Type B pancreatic cell (in vitro differentiated cells): Measurements from ENCODE around the gene RIOK3. TPM values are rescaled to one million over a fixed set of nuclear protein-coding genes. Genes with fewer than 3 reads are reported as not detected.

ENCODE experiments used
- DNase-seq: peaks from one replicate; pipeline ENCODE4 v3.0.0; 2021; ENCODE audit warnings: mixed read lengths; ENCODE audit not compliant: unreplicated experiment; ENCODE audit errors: extremely low spot score
- H3K27ac Mint-ChIP-seq: 2 replicates; pipeline ENCODE4 v1.8.0; 2021; ENCODE audit warnings: mild to moderate bottlenecking, mixed read lengths
- H3K27me3 Mint-ChIP-seq: 2 replicates; pipeline ENCODE4 v1.8.0; 2021; ENCODE audit warnings: mixed read lengths
- H3K36me3 Mint-ChIP-seq: 2 replicates; pipeline ENCODE4 v1.8.0; 2021; ENCODE audit warnings: mixed read lengths
- H3K4me1 Mint-ChIP-seq: one replicate; pipeline ENCODE4 v1.8.0; 2021; ENCODE audit warnings: mixed read lengths; ENCODE audit not compliant: unreplicated experiment
- H3K4me3 Mint-ChIP-seq: 2 replicates; pipeline ENCODE4 v1.8.0; 2021; ENCODE audit warnings: mild to moderate bottlenecking, mixed read lengths
- H3K9me3 Mint-ChIP-seq: 2 replicates; pipeline ENCODE4 v1.8.0; 2021; ENCODE audit warnings: mixed read lengths
- long read RNA-seq: library from polyadenylated mRNA; unstranded; transcript quantifications from one replicate; pipeline ENCODE4 v2.0.0, GENCODE V29; 2020
- total RNA-seq: library from RNA; stranded (reverse); gene quantifications from 2 replicates; pipeline ENCODE4 v1.2.1, GENCODE V29; 2021; ENCODE audit warnings: low replicate concordance
- TF ChIP-seq, protein P1 (sequence below): fragments of 200-600 bp; sonication (generic); conservative IDR thresholded peaks from 2 replicates; pipeline ENCODE4 v1.5.0; 2021; ENCODE audit warnings: antibody characterized with exemption, mild to moderate bottlenecking

Gene RIOK3, protein sequence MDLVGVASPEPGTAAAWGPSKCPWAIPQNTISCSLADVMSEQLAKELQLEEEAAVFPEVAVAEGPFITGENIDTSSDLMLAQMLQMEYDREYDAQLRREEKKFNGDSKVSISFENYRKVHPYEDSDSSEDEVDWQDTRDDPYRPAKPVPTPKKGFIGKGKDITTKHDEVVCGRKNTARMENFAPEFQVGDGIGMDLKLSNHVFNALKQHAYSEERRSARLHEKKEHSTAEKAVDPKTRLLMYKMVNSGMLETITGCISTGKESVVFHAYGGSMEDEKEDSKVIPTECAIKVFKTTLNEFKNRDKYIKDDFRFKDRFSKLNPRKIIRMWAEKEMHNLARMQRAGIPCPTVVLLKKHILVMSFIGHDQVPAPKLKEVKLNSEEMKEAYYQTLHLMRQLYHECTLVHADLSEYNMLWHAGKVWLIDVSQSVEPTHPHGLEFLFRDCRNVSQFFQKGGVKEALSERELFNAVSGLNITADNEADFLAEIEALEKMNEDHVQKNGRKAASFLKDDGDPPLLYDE
- 46.7 and 86.3 TPM in 2 replicates for total RNA-seq
- long read RNA-seq, full-length matches to known transcripts = 89 of 141 reads
- long read RNA-seq, partial matches to known transcripts = 21 of 141 reads
- long read RNA-seq, other reads (novel, unspliced or antisense) = 31 of 141 reads

DNA sequence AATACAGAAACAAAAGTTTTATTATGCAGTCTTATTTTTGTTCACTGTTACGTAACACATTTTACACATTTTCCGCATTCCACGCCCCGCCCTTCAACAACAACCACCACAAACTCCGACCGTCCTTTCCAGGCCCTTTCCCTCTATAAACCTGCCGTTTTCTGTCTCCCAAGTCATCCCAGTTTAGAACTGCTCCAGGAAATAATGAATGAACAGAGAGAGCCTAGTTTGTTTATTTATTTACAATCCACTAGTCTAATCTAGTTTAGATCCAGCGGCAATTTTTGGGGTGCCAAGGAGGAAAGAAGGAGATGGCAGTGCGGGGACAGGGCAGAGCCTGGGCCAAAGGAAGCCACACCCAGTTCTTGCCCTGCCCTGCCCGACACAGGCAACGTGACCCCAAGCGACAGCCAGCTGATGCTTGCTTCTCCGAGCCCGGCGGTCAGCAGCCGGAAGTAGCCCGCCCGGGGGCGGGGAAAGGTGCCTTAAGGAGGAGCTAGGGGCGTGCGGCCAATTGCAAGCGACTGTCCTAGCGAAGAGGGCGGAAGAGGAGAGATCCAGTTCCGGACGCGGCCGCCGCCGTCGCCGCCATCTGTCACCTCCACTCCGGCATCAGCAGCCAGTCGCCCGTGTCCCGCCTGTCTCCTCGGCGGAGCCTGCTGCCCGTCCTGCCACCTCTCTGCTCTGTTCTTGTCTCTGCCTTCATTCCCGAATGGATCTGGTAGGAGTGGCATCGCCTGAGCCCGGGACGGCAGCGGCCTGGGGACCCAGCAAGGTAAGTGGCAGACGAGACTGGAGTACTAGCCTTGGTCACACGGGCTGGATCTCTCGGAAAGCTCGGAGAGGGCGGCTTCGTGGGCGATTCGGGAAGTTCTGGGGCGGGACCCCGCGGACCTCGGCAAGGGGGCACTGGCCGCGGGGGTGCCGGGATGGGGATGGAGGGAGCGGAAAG is at the start of gene RIOK3:
TSS of gene RIOK3 (plus strand) at position 560 of the 952 bp plus-strand sequence. CDS start at position 713, 153 bp downstream.
- Mint-ChIP-seq H3K4me3 (peak within 1 kb of the TSS; percentile 99), H3K4me1 (peaks cover 29% of the 10 kb centered on the region), H3K27ac (peak within 1 kb of the TSS; percentile 93), H3K9me3 (no peaks in the 10 kb centered on the region), H3K36me3 (peaks cover 5% of the 10 kb centered on the region), H3K27me3 (no peaks in the 10 kb centered on the region)
- TF ChIP-seq, protein P1, sequence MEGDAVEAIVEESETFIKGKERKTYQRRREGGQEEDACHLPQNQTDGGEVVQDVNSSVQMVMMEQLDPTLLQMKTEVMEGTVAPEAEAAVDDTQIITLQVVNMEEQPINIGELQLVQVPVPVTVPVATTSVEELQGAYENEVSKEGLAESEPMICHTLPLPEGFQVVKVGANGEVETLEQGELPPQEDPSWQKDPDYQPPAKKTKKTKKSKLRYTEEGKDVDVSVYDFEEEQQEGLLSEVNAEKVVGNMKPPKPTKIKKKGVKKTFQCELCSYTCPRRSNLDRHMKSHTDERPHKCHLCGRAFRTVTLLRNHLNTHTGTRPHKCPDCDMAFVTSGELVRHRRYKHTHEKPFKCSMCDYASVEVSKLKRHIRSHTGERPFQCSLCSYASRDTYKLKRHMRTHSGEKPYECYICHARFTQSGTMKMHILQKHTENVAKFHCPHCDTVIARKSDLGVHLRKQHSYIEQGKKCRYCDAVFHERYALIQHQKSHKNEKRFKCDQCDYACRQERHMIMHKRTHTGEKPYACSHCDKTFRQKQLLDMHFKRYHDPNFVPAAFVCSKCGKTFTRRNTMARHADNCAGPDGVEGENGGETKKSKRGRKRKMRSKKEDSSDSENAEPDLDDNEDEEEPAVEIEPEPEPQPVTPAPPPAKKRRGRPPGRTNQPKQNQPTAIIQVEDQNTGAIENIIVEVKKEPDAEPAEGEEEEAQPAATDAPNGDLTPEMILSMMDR = no peak
- peak; percentile 92 for DNase-seq

DNA sequence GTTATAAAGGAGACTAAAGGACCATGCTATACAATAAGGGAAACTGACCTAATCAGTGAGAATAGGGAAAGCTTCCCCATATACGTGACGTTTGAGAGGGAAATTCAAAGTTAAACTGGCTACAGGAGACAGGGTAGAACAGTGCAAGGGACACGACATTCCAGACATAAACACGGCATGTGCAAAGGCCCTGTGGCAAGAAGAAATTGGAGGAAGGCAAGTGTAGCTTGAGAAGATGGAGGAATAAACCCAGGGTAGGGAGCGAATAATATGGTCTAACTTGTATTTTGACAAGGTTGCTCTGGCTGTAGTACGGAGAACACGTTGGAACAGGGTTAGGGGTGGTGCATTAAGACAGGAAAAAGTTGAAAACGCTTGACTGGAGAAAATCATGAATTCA is 49.8 kb upstream of the RIOK3 start:
- Mint-ChIP-seq H3K36me3 (peaks cover 7% of the 10 kb centered on the region), H3K27me3 (no peaks in the 10 kb centered on the region), H3K9me3 (peaks cover 5% of the 10 kb centered on the region), H3K27ac (no peak overlapping the region), H3K4me3 (no peak overlapping the region), H3K4me1 (peaks cover 23% of the 10 kb centered on the region)
- TF ChIP-seq, protein P1 = no peak
- no peak for DNase-seq

DNA sequence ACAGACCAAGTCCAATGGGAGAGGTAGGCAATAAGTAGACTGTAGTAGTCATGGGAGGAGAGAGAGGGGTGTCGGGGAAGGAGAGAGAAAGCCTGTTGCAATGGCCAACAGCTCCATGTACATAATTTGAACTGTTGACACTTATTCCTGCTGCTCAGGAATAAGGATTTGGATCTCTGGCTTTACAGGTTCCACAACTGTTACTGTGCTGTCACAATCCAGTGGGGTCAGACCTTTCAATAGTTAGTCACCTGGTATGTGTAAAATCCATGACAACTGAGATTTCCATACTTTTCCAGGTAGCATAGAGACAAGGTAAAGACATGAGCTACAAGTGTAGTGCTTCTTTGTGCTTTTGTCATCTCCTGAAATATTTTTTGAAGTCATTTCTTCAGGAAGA is 47.5 kb upstream of the RIOK3 start:
- H3K27me3 Mint-ChIP-seq = no peaks in the 10 kb centered on the region
- TF ChIP-seq, protein P1 = no peak
- no peak for DNase-seq
- peak overlapping the region; percentile 90 for H3K27ac Mint-ChIP-seq
- peaks cover 5% of the 10 kb centered on the region for H3K9me3 Mint-ChIP-seq
- peaks cover 7% of the 10 kb centered on the region for H3K36me3 Mint-ChIP-seq
- no peak overlapping the region for H3K4me3 Mint-ChIP-seq
- peaks cover 20% of the 10 kb centered on the region for H3K4me1 Mint-ChIP-seq

DNA sequence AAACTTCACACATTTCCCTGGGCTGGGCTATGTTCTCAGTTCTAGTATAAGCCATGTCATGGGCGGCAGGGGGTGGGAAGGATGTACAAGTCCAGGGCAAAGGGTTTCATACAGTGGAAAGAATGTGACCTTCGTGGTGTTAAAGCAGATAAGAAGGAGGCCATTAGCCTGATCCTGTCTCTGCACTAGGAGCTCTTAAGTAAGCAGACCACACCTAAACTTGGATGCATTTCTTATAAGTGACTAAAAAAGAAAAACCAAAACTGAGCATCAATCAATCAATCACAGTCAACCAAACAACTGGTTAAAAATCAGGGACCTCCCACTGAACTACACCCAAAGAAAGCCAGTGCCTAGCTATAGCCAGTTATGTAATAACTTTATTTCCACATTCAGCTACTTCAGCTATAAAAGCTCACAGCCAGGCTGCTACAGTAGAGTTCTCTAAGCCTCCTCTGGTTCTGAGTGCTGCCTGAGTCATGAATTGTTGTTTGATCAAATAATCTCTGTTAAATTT is 46.8 kb upstream of the RIOK3 start:
- Mint-ChIP-seq H3K9me3 (peaks cover 5% of the 10 kb centered on the region), H3K36me3 (peaks cover 7% of the 10 kb centered on the region), H3K4me3 (no peak overlapping the region), H3K27me3 (no peaks in the 10 kb centered on the region), H3K27ac (peak overlapping the region; percentile 90), H3K4me1 (peaks cover 15% of the 10 kb centered on the region)
- no peak for DNase-seq
- TF ChIP-seq, protein P1 = no peak

DNA sequence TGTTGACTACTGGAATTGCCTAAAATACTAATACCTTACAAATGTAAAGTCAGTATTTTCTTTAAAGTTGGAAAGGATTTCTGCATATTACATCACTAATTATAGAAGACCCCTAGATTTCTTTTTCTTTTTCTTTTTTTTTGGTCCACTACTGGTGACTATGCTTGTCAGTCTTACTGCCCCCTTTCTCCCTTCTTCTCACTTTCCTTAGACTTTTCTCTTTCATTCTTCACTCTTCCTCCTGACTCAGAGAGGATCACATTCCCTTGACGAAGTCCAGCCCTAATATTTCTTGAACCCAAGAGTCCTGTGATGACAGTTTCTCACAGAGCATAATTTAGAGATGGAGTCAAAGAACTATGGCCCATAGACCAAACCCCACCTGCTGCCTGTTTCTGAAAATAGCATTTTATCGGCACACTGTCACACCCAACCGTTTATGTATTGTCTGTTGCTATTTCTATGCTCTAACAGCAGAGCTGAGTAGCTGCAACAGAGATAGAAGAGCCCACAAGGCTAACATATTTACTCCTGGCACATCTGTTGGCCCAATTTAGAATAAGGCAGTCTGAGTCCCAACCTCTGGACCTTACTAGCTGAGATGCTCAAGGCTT is 40.6 kb upstream of the RIOK3 start:
- H3K36me3 Mint-ChIP-seq = peaks cover 7% of the 10 kb centered on the region
- no peak overlapping the region for H3K27ac Mint-ChIP-seq
- TF ChIP-seq, protein P1 = no peak
- no peaks in the 10 kb centered on the region for H3K9me3 Mint-ChIP-seq
- no peaks in the 10 kb centered on the region for H3K27me3 Mint-ChIP-seq
- no peaks in the 10 kb centered on the region for H3K4me1 Mint-ChIP-seq
- DNase-seq = no peak
- no peak overlapping the region for H3K4me3 Mint-ChIP-seq
